HG03442 (cell line): ENCODE data around the gene STX16.

Source experiments
- ATAC-seq: cut with Tn5 transposase; IDR thresholded peaks from one replicate; pipeline ENCODE4 v1.9.1; 2021; ENCODE audit warnings: mild to moderate bottlenecking, moderate library complexity; ENCODE audit not compliant: unreplicated experiment

STX16 gene

DNA sequence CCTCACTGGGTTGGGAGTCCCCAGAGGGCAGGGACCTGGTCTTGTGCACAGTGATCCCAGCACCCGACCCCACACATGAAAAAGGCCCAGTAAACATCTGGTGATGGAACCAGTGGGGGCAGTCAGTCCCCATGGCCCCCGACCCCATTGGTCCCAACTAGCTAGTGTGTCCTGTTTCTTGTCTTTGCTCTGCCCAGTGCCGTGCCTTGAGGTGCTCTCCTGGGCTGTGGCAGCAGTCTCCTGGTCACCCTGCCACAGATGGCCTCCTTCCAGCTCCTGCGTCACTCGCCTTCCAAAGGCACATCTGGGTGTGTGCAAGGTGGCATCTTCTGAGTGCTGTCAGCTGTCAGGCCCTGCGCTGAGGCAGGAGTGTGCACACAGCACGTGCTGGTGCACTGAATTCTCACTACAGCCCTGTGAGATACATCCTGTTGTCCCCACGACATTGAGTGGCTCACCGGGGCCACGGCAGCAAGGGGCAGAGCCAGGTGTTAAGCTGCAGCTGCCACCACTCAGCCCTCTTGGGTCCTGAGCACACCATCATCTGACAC is 45.4 kb downstream of the STX16 start:
- ATAC-seq: no peak

DNA sequence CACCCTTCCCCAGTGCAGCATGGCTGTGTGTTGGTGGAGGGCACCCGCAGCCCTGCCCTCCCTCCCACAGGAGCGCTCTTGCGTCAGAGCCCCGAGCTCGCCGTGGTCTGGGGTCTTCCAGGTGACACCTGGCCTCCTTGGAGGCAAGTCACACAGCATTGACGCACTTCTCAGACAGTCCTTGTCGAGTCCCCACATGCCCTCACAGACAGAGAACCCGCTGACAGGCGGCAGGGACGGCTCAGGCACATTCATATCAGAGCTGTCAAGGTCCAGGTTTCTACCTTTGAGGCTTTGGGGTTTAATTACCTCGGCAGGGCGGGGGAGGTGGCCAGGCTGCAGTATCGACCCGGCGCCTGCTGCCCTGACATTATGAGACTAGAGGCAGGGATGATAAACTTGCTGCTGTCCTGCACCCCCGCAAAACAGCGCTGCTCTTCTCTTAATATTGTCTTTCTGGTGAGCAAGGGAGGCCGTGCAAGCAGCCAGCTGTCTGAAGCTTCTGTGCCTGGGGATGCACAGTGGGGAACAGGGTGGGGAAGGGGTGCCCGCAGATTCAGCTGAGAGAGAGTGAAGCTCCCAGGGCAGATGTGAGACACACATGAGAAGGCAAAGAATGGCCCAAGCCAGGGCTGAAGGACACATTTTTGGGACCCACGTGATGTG is 46.3 kb downstream of the STX16 start:
- ATAC-seq: no peak

DNA sequence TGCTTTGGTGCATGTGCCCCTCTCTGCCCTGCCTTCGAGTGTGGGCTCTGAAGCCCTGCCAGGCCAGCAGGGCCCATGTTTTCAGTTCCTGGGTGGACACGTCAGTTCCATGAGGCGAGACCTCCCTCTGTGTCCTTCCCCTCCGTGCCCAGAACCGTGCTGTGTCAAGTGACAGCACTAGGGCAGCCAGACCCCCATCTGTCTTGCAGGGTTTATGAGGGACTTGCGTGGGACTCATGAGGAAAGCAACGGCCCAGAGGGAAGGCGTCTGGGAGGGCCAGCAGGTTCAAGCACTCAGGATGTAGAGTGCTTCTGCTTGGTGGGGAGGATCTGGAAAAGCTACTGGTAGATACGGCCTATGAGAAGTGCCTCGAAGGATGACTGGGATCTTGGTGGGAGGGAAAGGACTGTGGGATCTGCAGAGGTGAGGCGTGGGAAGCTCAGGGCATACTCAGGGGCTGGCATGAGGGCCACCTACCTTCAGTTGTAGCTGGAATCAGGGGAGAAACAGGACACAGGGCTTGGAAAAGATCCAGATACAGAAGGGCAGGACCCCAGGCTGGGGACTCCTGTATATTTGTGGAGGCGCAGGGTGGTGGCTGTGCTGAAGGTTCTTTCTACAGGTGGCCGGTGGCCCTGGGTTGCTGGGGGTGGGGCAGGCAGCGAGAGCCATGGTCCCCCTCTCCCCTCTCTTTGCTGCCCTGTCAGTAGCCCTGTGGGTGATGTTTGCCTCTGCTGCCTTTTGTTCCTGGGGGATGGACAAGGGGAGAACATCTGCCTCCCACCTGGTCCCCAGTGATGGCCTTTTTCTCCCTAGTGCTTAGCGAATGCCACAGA is 47.0 kb downstream of the STX16 start:
- ATAC-seq: no peak

DNA sequence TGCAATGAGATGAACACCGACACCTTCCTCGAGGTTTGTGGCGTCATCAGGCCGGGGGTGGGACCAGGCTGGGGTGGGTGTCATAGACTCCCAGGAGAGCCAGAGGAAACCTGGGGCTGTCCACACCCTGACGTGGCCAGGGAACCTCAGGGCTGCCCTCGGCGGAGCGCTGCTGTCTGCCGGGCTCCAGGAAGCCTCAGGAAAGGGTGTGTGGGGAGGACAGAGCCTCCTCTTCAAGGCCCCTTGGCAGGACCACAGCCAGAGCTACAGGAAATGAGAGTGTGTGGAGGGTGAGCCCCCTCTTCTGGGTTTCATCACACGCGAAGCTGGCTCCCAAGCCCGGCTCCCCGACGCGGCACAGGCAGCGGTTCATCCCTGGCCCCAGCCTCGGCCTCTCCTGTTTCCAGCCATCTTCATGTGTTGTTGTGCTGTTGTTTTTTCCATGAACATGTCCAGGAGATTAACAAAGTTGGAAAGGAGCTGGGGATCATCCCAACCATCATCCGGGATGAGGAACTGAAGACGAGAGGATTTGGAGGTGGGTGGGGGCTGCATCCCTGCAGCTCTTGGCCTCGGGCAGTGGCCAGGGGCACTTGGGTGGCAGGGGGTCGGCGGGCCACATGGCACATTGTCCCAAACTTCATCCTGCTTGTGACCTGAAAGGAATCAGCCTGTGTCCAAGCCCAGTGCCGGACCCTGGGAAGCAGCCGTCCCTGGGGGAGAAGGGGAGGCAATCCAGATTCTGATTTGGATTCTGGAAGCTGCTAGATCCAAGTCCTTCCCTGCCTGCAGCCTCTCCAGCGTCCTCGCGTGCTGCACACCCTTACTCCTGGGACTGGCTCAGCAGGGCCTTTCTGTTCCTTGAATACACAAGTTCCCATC is 47.9 kb downstream of the STX16 start:
- ATAC-seq: no peak

DNA sequence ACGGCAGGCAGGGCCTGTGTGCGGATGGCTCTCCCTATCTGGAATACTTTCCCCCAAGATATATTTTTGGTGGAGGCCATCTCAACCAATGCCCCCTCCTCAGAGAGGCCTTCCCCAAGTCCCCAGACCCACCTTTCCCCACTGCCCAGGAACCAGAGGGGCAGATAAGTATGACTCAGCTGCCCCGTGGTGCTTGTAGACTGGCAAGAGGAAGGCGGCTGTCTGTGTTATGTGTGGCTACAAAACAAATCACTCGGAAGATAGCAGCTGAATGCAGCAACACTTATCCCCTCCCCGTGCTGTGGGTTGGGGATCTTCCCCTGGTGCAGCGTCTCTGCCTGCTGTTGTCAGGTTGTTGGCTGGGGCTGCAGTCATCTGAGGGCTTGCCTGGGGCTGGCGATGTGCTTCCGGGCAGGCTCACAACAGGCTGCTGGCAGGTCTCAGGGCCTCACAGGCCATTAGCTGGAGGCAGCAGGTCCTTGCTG is 48.6 kb downstream of the STX16 start:
- ATAC-seq: no peak

DNA sequence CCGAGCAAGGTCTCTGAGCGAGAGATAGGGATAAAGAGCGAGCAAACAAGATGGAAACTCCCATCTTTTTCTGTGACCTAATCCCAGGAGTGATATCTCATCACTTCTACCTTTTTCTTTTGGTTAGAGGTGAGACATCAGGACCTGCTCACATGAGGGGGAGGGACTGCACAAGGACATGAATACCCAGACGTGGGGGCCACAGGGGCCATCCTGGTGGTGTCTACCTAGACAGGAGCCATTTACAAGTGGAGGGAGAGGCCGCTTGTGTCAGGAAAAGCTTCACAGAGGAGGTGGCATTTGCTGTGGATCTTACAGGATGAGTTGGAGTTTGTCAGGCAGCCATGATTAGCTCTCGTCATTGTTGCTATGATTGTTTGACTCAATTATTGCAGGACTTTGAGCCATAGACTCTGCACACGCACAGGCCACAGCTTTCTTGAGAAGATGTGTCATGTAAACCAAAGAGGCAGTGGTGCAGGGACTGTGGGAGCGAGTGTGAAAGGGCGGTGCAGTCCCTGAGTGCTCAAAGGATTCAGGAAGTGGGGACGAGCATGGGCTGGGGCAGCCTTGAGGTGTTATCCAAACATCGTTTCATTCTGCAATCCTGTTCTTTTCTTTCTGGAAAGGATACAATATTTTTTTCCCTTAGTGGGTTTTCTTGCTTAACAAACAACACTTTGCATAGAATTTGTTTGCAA is 49.2 kb downstream of the STX16 start:
- no peak for ATAC-seq

DNA sequence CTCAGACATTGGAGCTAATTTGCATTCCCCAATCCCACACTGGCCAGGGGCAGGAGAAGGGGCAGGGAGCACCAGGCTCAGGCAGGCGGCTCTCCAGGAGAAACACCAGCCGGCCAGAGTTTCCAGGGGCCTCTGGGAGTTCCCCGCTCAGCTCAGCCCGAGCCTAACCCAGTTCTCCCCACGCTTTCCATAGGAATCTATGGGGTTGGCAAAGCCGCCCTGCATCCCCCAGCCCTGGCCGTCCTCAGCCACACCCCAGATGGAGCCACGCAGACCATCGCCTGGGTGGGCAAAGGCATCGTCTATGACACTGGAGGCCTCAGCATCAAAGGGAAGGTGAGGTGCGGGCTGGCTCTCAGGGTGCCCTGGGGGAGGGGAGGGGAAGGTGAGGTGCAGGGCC is 49.7 kb downstream of the STX16 start:
- no peak for ATAC-seq

DNA sequence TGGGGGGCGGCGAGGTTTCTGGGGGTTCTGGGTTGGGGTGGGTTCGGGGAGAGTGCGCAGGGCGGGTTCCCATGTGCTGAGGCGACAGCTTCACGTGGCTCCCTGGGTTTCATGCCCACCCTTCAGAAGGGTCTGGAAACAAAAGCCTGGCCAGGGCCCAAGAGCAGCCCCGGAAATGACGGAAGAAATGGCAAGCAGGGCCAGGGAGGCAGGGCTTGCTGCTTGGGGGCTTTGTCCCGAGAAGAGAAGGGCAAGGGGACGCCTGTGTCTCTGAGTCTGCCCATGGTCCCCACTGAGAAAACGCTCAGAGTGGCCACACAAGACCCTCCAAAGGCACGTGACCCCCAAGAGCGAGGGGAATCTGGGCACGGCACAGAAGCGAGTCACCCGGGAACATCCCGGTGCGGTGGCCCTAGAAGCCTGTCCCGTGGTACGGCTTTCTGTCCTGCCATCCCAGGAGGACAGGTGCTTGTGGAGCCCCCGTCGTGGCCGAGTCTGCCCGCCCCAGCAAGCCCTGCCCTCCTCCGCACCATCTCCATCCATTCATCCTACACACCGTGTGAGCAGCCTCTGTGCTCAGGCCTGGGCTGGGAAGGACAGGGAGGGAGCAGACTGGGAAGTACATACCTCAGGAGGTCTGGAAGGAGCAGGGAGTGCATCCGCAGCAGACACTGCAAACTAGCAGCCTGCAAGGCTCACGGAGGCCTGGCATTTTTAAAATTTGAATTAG is 50.5 kb downstream of the STX16 start:
- no peak for ATAC-seq

DNA sequence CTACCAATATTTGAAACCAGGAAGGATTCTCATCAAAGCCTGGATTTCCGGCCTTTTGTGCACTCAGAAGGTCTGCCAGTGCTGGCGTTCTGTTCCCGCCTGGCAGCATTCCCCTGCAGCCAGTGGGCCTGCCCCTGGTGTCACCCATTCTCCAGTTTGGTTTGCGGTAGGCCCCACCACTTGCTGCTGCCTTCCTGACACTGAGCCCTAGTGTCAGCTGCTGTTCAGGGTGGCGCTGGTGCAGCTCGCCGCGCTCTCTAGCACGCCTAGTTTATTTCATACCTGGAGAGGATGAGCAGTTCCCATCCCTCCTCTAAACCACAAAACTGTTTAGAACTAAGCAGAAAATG is 51.1 kb downstream of the STX16 start:
- no peak for ATAC-seq

DNA sequence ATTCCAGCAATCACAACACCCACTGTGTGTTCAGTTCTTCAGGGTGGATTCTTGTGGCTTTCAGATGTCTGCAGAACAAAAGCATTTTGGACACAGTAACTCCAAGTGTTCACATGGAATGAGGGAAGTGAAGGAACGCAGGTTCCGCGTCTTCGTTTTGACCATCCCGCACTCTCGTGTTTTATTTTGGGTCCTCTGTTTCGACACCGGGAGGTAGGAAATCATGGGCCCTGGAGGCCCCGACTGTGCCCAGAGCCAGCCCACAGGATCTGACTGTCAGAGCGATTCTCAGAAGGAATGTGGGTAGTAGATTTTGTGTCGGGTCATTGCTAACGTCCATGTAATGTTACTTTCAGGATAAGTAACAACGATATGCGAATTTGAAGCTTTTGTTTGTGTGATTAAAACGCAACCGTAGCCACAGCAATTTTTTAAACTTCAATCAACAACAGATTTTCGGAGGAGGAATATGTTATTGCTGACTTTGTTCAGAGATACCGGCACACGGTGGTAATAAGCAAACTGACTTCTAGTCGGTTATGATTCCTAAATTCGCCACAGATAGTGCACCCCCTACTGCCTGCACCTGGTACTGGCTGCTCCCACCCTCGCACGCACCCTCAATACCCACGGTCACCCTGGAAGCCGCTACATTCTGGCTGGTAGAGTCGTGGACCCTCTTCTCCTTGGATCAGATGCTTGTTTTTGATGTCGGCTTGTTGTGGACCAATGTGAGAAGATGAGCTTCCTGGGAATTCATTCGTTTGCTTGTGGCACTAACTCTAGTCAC is 52.0 kb downstream of the STX16 start:
- ATAC-seq: no peak

DNA sequence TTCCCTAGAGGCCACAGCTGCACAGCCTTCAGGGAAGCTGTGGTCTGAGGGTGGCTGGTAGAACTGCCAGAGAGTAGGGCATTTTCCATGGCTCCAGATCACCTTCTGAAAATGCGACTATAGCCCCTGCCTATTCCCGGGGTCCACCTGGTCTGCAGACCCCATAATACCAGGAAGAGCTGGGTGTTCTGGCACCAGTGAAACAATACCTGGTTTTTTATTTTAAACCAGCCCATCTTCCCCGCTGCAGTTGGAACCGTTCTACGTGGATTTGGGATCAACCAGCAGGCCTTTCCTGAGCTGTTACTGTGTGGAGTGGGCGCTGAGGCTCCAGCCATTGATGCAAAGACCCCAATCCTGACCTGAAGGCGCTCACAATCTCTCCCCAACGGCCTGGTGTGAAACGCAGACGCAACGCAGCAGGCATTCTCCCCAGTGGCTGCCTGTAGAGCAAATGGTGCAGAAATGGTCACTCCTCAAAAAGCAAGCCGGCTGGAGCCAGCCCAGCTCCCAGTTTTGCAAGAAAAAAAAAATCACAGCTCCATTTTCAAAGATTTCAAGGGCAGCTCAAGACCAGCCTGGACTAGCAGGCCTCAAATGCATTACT is 52.8 kb downstream of the STX16 start:
- no peak for ATAC-seq

DNA sequence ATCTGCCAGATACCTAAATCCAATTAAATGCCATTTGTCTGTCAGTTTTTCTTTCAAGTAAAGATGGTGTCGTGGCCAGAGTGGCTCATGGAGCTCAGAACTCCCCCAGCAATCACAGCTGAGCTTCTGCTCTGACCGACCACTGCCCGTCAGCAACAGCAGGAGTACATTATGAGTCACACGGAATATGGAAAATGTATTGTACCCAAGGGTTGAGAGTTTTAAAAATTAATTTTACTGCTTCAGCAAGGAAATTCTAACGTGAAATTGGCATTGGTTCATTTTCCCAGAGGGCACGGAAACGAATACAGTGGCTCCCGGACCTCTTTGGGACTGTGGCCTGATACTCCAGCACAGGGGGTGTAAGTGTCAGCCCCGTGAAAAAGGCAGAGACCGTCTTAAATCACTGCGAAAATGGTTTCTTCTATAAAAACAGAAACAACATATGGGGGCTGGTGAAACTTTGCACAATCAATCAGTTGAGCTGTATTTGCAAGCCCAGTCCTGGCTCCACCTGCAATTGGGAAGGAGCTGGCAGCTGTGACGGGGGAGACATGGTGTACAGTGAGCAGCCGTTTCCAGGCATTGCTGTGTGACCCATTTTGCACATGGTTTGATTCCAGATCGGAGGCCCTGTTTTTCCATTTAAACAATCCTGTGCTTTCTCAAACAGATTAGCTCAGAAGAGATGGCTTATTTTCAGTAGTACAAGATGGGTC is 54.3 kb downstream of the STX16 start:
- no peak for ATAC-seq

DNA sequence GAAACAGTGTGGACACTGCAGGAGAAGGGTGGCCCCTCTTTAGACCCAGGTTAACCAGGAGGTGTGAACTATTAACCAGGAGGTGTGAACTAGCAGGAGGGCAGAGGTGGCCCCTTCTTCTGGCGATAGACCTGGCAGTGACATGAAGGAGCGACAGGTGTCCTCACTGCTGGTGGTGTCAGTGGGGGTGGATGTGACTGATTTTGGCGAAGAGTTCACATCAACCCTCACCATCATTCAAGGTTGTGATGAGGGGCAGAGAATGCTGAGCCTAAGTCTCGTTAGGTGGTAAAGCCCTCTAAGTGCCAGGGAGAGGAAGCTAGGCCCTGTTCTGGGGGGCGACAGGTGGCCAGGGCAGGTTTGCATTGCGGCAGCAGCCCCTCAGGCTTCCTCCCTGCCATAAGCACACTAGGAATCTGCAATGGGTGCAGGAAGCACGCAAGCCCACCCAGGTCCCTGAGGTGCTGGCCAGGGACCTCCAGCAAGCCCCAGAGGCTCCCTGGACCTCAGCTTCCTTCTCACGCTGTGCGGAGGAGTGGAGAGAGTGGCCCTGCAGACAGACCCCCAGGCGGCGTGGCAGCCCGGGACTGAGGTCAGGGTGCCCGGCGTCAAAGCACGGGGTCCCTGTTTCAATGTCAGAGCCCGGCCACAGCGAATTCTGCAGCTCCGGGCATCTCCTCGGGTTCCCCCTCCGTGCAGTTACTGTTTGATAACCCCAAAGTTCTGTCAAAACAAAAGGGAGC is 55.2 kb downstream of the STX16 start:
- no peak for ATAC-seq

DNA sequence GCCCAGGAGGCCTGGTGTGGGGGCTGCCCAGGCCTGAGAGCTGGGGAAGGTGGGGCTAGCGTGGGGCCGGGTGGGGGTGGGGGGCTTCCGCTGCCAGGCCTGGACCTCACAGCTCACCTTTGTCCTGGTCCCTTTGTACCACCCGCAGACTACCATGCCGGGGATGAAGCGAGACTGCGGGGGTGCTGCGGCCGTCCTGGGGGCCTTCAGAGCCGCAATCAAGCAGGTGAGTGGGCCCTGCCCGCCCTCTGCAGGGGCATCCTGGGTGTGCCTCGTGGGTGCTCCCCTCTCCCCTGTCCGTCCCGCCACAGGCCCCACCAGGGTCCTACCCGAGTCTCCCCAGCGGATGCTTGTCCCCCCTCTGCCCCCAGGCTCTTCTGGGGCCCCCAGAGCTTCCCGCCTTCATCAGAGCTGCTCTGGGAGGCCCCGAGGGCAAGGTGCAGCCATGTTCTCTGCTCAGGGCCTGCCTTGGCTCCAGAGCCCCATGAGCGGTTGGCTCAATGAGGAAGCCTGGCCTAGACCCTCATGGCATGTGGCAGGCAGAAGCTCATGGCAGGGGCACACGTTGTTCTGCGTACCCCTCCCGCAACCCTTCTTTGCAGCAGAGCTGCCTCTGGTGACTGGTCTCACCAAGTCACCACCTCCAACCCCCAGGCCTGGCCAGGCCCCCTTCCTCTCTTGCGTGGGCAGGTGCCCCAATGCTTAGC is 56.0 kb downstream of the STX16 start:
- ATAC-seq: no peak

DNA sequence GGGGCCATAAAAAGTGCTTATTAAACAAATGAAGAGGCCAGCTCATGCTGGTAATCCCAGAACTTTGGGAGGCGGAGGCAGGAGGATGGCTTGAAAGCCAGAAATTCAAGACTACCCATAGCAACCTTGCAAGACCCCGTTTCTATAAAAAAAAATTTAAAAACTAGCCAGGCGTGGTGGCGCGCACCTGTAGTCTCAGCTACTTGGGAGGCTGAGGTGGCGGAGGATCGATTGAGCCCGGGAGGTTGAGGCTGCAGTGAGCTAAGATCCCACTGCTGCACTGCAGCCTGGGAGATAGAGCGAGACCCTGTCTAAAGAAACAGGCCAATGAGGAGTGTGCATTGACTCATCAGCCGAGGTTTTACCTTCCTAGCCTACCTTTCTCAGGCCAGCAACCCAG is 56.7 kb downstream of the STX16 start:
- no peak for ATAC-seq

DNA sequence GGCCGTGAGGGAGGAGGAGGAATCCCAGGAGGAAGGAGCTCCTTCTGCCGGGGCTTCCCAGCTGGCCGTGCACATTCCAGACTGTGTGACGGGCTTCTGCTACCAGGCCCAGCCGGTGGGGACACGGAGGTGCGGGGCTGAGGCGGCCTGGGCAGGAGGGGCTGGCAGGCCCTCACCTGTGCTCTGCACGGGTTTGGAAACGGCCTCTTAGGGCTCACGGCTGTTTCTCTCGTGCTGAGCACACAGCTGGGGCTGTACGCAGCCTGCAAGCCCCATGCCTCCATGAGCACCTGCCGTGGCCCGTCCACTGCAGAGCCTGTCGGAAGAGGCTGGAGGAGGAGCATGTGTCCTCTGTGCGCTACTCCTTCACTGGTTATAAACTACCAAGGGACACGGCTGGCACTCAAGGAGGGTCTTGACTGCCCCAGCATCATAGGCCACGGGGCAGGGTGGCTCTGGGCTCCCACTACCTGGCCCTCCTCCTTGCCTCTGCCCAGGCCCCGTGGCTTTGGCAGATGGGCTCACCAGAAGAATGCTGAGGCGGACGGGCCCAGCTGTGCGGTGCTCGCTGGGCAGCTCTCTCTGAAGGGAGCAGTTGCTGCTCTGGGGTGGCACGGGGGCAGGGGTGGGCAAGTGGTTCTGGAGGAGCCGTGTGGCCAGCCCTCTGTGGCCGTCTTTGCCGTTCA is 57.3 kb downstream of the STX16 start:
- ATAC-seq: no peak
